Testis (tissue), 3 donors: ENCODE results near the gene TAS2R16. TPM values are rescaled to one million over a fixed set of nuclear protein-coding genes. Genes with fewer than 3 reads are reported as not detected.

Experiments
- DNase-seq: peaks from one replicate; pipeline ENCODE4 v3.0.0-alpha.2; 2019
- H3K27ac ChIP-seq, 2 donors: fragments of 200-600 bp; sonication (generic); one replicate each; pipeline ENCODE4 v1.5.1; 2019
- H3K27me3 ChIP-seq: fragments of 200-600 bp; sonication (generic); one replicate; pipeline ENCODE4 v1.5.1; 2019
- H3K36me3 ChIP-seq: fragments of 200-600 bp; sonication (generic); one replicate; pipeline ENCODE4 v1.5.1; 2017; ENCODE audit warnings: low read depth; ENCODE audit errors: missing control alignments
- H3K4me1 ChIP-seq: fragments of 200-600 bp; sonication (generic); one replicate; pipeline ENCODE4 v1.5.1; 2019
- H3K4me3 ChIP-seq, 2 donors: fragments of 200-600 bp; sonication (generic); one replicate each; pipeline ENCODE4 v1.5.1; 2017 to 2019
- H3K9me3 ChIP-seq: fragments of 200-600 bp; sonication (generic); one replicate; pipeline ENCODE4 v1.5.1; 2017
- CTCF ChIP-seq, 3 experiments: fragments of 450-650 bp in 2 of 3; fragments of 200-600 bp in 1 of 3; sonication (generic) in 1 of 3; IDR thresholded peaks; one replicate each; pipeline ENCODE4 v1.5.1; 2016 to 2019; ENCODE audit warnings: antibody characterized with exemption in 3 of 3, mild to moderate bottlenecking in 2 of 3, moderate library complexity in 1 of 3
- POLR2A ChIP-seq: fragments of 450-650 bp; IDR thresholded peaks from one replicate; pipeline ENCODE4 v1.6.1; 2017; ENCODE audit warnings: antibody characterized with exemption, mild to moderate bottlenecking, moderate library complexity
- WGBS, 2 donors: methylation state at CpG; one replicate each; pipeline ENCODE4 v1.1.5; 2018; 5-methylcytosine and 5-hydroxymethylcytosine counted together
- intact Hi-C: fragments of 100-400 bp; cut with DNase I; formaldehyde crosslinking; loops from one replicate; pipeline ENCODE4 v1.15.1; 2023; ENCODE audit warnings: low total_unique reads
- polyA plus RNA-seq: library from polyadenylated mRNA; stranded (reverse); fragments of 350-450 nt; fragmentation: Illumina TruSeq; extraction: RNeasy Lipid Tissue Mini Kit (QIAGEN cat#74804); gene quantifications from one replicate; pipeline ENCODE4 v1.2.3, GENCODE V29; 2014; ENCODE audit warnings: low read depth, low replicate concordance; ENCODE audit not compliant: insufficient read depth
- total RNA-seq, 2 donors: library from RNA; depleted of rRNA; stranded (reverse); fragments of >200 nt; gene quantifications; one replicate each; pipeline ENCODE4 v1.2.3, GENCODE V29; 2016

Gene TAS2R16
- total and polyA plus RNA-seq, 3 donors from 2014 or later, result not detected

- no peak overlapping the region for H3K27ac ChIP-seq
- WGBS, 2 donors, result 49 to 53% methylated on average over 1 of the region's 1 CpG
- intact Hi-C loops, result no loop called here
- no peaks in the 10 kb centered on the region for H3K4me1 ChIP-seq
- H3K27me3 ChIP-seq, result no peaks in the 10 kb centered on the region
- no peak overlapping the region for H3K4me3 ChIP-seq
- H3K9me3 ChIP-seq, result no peaks in the 10 kb centered on the region
- H3K36me3 ChIP-seq, result no peaks in the 10 kb centered on the region
- DNase-seq, result no peak
- TF ChIP-seq POLR2A (no peak), CTCF (IDR thresholded peaks at IDR 0.05) (no peak)
Observed at GRCh38 chr7:123022576-123022975, 27.1 kb upstream of the TAS2R16 start.

- Histone ChIP-seq H3K27ac (no peak overlapping the region), H3K36me3 (no peaks in the 10 kb centered on the region), H3K4me1 (no peaks in the 10 kb centered on the region), H3K27me3 (no peaks in the 10 kb centered on the region), H3K4me3 (no peak overlapping the region), H3K9me3 (no peaks in the 10 kb centered on the region)
- DNase-seq, result no peak
- intact Hi-C loops, result no loop called here
- no peak for TF ChIP-seq CTCF (IDR thresholded peaks at IDR 0.05)
- TF ChIP-seq POLR2A, result no peak
Observed at GRCh38 chr7:123012435-123012834, 16.9 kb upstream of the TAS2R16 start.

- H3K9me3 ChIP-seq, result no peaks in the 10 kb centered on the region
- intact Hi-C loops, result no loop called here
- H3K27me3 ChIP-seq, result no peaks in the 10 kb centered on the region
- DNase-seq, result no peak
- 89 to 93% methylated on average over 2 of the region's 2 CpGs for WGBS, 2 donors
- no peak for TF ChIP-seq POLR2A
- H3K27ac ChIP-seq, result no peak overlapping the region
- no peaks in the 10 kb centered on the region for H3K36me3 ChIP-seq
- H3K4me3 ChIP-seq, result no peak overlapping the region
- no peaks in the 10 kb centered on the region for H3K4me1 ChIP-seq
Observed at GRCh38 chr7:123011766-123012369, 16.4 kb upstream of the TAS2R16 start.

GRCh38 chr7:123004931-123005330, 9.4 kb upstream of the TAS2R16 start:
- H3K9me3 ChIP-seq, result no peaks in the 10 kb centered on the region
- TF ChIP-seq CTCF (IDR thresholded peaks at IDR 0.05), result no peak
- TF ChIP-seq POLR2A, result no peak
- no peaks in the 10 kb centered on the region for H3K27me3 ChIP-seq
- no peaks in the 10 kb centered on the region for H3K36me3 ChIP-seq
- no peak for DNase-seq
- 83 to 90% methylated on average over 1 of the region's 1 CpG for WGBS, 2 donors
- no peaks in the 10 kb centered on the region for H3K4me1 ChIP-seq
- intact Hi-C loops, result no loop called here
- H3K27ac ChIP-seq, result no peak overlapping the region
- no peak overlapping the region for H3K4me3 ChIP-seq

GRCh38 chr7:123003539-123004126, 8.1 kb upstream of the TAS2R16 start:
- TF ChIP-seq CTCF (IDR thresholded peaks at IDR 0.05) (no peak), POLR2A (no peak)
- Histone ChIP-seq H3K27ac (no peak overlapping the region), H3K4me3 (no peak overlapping the region), H3K9me3 (no peaks in the 10 kb centered on the region), H3K27me3 (no peaks in the 10 kb centered on the region), H3K4me1 (no peaks in the 10 kb centered on the region), H3K36me3 (no peaks in the 10 kb centered on the region)
- WGBS, 2 donors, result 55 to 57% methylated on average over 5 of the region's 5 CpGs
- intact Hi-C loops, result no loop called here
- no peak for DNase-seq
